ENCODE data around the gene AKTIP.

GRCh38 chr16:53503991-53504663 lies 1.1 kb upstream of the AKTIP start:
- TF ChIP-seq CTCF (conservative IDR thresholded peaks at IDR 0.05; ENCODE audit: low read length) (peak; percentile 42; the same call in 1 of the 2 replicates), EZH2phosphoT487 (IDR thresholded peaks at IDR 0.05; ENCODE audit: borderline replicate concordance, low read depth, low read length) (no peak)

All from OCI-LY7 (cell line).